Activated gamma-delta T cell (primary cell): Measurements from ENCODE around the gene RGS11.

Experiments used
- DNase-seq: peaks from one replicate; lab custom pipeline; 2025; lab: John Stamatoyannopoulos, UW
- total RNA-seq, 2 donors: gene quantifications; one replicate each; lab custom pipeline; 2026; lab: John Stamatoyannopoulos, UW

Gene RGS11
- total RNA-seq, result 0.10 to 0.35 reads per million in 2 donors

DNA sequence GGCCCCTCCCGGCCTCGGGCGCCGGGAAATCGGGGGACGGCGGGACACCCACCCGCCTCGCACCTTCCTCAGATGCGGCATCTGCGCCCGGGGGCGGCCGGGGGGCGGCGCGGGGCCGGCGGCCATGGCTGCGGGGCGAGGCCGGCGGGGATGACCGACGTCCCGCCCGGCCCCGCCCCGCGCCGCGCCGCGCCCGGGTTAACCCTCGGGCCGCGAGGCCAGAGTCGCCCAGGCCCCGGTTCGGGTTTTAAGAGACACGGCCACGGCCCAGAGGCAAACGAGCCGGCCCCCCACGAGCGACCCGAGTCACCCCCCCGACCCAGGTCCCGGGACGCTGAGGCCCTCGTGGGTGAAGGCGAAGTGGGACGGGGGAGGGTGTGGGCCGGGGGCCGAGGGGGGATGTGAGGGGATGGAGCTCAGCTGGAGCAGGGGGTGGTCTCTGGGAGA is at the start of gene RGS11:
Gene RGS11, minus strand, starts transcription at position 159 of the 447 bp plus-strand sequence. Its CDS starts 33 bp downstream, at position 126.
- no peak for DNase-seq

DNA sequence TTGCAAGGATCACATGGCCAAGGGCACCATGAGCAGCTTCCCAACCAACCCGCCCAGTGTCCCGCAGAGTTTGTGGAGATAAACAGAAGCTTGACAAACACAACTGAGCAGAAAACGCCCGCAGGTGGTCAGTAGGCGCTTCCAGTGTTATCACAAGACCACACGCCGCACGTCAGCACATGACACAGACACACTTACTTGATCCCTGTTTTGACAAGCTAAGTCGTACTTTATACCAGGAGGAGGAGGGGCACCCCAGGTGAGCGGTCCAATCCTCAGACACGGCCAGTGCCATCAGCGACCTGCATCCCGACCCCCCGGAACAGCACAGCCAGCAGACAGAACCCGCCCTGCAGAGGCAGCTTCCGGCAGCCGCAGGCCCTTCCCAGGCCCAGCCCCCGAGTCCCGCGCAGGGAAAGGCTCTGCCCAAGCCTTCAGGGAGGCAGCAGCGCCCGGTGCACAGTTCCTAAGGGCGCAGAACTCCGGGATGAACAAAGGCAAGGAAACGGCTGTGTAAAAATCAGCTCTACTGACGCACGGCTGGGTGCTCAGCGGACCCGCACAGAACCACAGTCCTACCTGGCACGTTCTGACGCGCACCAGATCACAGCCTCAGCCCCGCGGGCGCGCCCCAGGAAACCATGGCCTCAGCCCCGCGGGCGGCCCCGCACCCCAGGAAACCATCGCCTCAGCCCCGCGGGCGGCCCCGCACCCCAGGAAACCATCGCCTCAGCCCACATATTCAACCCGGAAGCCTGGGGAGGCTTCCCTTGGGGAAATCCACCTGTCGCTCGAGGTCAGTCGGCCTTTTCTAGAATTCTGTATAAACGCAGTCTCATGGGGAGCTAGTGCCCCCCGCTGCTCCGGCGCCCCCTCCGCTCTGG is 48.9 kb upstream of the RGS11 start:
- peak; percentile 82 for DNase-seq

DNA sequence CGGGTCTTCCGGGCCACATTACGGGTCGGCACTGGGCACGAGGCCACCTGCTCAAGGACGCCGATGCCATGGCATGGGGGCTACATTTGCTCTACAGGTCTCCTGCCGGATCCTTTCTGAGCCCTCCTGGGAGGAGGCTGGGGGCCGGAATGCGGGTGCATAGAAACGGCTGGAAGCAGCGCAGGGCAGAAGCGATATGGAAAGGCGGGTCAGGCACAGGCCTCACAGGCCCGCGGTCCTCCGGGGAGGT is 48.4 kb upstream of the RGS11 start:
- DNase-seq, result no peak

DNA sequence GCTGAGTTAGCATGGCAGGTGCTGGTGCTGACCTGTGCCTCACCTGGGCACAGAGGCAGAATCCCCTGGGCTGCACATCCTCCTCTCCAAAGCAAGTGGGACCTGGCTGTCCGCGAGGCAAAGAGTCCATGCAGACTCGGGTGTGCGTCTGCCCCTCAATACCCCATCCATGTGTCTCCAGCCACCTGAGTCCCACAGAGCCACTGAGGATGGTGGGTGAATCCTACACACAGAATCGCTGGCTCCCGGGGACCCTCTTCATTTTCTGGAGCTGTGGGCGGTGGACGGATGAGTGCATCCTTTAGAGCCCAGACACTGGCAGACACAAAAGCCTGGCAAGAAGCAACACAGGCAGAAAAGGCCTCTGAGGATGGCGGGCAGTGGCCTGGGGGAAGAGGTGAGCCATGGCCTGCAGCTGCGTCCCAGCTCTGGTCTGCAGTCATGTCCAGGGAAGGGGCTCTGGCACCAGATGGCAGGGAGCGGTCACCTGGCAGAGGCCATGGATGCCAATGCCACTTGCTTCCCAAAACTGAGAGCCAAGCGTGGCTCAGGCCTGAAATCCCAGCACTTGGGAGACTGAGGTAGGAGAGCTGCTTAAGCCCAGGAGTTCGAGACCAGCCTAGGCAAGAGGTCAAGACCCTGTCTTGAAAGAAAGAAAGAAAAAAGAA is 46.9 kb upstream of the RGS11 start:
- DNase-seq, result no peak

DNA sequence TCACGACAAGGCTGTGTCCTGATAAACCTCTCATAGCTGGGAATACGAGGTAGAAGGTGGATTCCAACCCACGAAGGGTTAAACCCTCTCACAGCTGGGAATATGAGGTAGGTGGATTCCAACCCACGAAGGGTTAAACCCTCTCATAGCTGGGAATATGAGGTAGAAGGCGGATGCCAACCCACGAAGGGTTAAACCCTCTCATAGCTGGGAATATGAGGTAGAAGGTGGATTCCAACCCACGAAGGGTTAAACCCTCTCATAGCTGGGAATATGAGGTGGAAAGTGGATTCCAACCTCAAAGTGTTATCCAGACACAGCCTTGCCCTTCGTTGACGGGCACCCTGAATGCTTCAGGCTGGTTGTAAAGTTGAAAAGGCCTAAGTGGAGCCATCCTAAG is 45.8 kb upstream of the RGS11 start:
- DNase-seq, result no peak

DNA sequence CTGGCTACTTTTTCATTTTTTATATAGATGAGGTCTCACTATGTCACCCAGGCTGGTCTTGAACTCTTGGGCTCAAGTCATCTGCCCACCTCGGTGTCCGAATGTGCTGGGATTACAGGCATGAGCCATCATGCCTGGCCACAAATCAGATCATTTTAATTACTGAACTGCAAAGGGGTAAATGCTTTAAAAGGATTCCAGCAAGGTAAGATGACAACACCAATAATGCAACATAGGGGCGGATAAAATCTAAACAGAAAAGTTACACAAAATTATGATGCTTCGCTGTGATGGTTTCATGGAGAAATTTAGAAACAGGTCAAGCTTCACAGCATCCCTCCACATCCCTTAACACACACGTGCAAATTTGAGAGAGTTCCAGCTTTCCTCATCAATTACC is 44.5 kb upstream of the RGS11 start:
- no peak for DNase-seq

DNA sequence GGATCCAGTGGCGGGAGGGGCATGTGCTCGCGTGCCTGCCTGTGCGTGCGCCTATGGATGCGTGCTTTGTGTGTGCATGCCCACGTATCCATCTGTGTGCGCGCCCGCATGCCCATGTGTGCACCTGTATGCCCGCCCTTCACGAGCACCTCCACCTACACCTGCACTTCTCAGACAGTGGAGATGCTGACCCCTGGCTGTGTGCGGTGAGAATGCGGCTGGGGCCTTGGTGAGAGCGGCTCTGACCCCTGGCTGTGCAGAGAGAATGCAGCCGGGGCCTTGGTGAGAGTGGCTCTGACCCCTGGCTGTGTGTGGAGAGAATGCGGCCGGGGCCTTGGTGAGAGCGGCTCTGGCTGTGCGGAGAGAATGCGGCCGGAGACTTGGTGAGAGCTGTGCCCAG is 42.9 kb upstream of the RGS11 start:
- no peak for DNase-seq

DNA sequence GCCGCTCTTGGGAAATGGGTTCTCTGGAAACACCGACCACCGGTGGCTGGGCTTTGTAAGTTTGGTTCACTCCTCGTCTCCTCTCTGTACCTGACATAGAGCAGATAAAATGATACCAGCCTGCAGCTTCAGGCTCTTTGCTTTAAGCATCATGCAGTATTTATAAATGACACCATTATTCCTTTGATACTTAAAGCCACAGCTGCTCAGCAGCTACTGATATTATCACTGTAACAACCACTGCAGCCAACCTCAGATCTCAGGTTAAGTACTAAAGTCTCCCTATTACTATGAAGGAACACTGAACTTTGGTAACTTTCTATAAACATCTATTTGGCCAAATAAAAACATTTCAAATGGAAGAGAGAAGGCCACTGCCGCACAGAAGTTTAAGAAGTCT is 41.8 kb upstream of the RGS11 start:
- DNase-seq, result no peak

DNA sequence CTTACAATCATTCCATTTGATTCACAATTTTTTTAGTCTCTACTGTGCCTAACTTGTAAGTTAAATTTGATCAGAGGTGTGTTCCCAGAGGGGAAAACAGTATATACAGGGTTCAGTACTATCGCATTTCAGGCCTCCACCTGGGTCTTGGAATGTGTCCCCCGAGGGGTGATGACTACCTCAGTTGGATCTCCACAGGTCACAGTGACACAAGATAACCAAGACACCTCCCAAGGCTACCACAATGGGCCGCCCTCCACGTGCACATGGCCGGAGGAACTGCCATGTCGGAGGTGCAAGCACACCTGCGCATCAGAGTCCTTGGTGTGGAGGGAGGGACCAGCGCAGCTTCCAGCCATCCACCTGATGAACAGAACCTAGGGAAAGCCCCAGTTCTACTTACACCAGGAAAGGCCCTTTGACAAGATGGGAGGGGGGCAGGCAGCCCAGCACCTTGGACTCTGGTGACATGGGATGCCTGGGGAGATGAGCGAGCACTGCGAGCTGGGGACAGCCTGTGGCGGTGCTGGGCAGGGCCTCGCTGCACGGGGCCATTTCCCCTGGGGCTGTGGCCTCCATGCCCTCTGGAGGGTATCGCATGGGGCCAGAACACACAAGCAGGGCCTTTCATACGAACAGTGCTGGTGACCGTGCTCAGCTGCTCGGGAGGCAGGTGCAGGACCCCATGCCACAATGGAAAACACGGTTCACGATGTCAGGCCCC is 41.2 kb upstream of the RGS11 start:
- no peak for DNase-seq

DNA sequence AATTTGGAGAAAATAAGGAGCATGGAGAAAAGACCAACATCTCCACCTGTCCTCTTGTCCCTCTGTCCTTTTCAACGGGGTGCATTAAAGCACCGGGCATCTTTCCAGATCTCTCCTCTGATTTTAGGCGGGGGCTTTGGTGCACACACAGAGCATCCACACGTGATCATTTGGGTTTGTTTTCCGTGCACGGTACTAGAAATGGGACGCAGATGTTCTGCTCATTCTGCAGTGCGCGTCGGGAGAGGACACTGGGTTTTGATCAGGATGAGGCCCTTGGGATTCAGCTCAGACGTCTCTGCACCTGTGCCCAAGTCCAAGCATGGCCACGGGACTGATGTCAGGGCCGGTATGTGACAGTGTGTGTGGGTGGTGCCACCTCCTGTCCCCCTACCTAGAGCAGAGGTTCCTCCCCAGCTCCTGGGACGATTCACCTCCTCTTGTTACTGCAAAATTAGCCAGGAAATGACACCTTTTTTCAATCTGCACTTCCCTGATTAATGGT is 39.1 kb upstream of the RGS11 start:
- no peak for DNase-seq

DNA sequence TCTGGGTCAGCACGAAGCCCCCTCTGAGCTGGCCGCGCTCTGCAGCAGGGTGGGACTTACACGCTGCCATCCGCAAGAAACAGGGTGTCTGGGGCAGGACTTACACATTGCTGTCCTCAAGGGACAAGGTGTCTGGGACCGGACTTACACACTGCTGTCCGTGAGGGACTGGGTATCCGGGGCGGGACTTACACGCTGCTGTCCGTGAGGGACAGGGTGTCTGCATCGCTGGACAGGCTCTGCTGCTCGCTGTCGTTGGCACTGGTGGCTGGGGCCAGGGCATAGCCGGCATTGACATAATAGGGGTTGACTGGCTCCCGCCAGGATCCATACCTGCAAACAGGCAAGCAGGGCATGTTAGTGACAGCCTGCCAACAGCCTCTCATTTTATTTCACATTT is 38.6 kb upstream of the RGS11 start:
- no peak for DNase-seq

DNA sequence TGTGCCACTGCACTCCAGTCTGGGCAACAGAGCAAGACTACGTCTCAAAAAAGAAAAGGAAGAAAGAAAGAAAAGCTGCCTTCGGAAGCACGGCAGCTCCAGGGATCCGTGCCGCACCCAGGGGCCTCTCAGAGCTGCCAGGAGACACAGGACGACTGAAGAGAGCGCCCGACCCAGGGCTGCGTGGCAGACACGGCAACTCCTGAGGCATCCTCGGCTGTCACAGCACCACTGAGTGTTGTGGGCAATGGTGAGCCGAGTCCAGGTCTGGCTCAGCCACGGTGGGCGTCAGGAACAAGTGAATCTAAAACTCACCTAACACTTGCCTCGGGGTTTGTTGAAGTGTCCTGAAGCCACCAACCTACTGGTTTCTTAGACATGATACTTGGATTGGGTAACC is 36.0 kb upstream of the RGS11 start:
- DNase-seq, result no peak

DNA sequence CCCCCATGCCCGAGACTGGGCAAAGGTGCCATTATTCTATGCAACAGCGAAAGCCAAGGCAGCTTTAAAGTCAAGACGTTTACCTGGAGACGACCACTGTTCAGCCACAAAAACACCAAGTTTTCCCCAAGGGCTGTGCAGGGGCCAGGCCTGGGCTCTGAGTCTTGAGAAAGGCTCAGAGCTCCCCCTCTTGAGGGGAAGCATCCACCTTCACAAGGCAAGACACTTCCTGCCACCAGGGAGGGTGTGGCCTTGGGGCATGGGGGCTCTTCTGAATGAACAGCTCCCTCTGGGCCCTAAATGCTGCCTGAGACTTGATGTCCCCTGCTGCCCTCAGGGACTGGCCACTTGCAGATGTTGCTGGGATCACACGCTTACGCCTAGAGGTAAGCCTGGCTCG is 33.7 kb upstream of the RGS11 start:
- no peak for DNase-seq

DNA sequence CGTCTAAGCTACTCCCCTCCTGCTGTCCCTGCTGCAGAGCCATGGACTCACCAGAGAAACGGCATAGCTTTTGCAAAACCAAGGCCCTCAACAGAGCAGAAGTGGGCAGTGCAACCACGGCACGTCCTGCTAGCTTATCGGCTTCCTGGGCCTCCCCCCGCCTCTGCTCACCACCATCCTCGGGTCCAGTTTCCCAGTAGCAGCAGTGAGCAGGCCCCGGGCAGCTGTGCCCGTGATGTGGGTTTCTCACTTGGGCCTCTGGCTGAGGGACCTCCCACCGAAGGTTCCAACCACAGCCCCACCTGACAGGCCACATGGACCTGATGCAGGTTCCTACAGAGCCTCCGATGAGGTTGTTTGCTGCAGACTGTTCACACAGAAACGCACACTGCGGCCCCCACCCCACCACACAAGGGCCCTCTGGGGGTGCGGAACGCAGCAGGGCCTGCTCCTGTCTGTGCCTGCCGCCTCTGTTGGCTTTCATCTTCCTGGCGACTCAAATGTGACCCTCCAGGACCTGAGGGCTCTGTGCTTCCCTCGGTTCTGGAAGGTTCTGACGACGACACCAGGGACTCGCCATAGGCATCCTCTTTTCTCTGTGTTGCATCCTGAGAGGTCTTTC is 32.1 kb upstream of the RGS11 start:
- DNase-seq, result no peak

DNA sequence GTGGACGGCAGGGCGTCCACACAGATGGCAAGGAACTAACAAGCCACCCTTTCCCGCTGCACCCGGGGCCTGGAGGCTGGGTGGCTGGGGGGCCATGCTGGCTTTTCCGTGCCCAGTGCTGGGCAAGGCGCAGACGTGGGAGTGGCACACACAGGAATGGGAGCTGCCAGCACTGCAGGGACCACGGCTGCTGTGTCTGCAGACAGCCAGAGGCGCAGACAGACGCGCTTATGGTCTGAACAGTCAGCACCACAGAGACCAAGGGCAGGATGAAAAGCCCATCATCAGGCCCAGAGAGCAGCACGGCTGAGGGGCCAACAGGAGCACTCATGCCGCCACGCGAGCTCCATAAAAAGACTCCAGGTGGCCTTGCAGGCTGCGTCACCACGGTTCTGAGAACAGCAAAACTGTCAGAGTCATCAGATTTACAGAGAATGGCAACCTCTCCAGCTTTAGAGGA is 31.2 kb upstream of the RGS11 start:
- DNase-seq, result no peak

DNA sequence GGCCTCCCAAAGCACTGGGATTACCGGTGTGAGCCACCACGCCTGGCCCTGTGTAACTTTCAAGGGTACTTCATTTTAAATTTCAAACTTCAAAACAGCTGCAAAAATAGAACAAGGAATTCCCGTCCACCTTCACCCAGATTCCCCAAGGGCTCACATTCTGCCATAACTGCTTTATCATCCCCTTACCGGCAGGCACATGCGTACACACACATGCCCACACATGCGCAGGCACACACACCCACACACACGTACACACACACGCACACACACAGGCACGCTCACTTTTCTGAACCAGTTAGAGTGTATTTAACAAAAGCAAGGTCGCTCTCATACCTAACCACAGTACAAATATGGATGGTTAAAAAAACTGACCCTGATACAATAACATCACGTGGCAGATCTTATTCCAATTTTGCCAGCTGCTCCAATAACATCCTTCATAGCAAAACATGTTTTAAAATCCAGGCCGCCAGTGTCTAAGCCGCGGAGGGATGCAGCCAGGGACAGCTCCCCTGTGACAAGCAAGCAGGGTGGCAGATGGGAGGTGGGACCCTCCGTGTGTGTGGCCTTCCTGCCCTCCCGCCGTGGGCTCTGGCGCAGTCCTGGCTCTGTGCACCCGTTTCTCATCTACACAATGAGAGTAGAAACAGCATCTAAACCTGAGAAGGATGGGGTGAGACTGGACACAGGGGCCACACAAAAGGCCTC is 30.3 kb upstream of the RGS11 start:
- DNase-seq, result no peak

DNA sequence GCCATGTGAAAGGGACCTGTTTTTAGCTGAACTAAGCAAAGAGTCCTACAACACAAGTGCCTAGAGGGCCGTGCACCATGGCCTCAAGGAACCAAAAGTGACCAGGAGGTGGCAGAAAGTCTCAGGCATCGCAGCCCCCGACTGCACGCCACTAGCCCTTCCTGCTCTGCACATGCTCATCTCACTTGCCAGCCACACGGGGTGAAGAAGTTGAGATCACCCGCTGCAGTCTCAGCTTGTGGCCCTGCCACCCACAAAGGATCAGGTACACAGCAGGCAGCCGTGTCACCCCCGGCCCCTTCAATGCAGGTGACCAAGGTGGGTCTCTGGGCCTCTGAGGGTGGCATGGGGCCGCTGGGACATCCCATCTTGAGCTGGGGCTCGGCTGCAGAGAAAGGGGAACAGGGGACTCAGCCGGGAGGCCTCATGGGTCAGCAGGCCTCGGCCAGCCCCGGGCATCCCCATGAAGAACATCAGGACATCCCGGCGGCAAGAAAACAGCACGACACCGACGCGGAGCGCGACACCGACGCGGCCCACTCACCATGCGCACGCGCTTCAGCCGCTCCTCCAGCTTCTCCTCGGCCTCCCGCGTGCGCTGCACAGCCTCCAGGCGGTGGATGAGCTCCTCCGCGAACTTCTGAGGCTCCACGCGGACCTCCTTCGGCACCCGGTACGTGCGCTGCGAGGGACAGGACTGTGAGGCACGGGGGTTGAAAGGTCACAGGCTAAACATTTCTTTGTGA is 28.2 kb upstream of the RGS11 start:
- DNase-seq, result no peak

DNA sequence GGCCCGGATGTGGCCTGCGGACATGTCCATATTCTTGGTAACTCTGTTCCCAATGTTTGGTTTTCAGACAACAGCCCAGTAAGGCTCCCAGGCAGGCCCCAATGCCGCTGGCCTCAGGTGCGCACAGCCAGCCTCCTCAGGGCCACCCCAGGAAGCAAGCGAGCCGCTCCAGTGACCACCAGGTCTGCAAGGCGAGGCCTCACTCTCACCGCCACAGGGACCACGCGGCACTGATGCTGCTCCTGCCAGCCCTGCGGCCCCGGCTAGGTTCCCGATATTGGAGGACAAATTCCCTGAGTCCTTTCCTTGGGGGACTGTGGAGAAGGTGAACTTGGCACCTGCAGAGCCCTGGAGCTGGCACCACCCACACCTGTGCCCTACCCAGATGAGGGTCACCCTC is 26.2 kb upstream of the RGS11 start:
- no peak for DNase-seq

DNA sequence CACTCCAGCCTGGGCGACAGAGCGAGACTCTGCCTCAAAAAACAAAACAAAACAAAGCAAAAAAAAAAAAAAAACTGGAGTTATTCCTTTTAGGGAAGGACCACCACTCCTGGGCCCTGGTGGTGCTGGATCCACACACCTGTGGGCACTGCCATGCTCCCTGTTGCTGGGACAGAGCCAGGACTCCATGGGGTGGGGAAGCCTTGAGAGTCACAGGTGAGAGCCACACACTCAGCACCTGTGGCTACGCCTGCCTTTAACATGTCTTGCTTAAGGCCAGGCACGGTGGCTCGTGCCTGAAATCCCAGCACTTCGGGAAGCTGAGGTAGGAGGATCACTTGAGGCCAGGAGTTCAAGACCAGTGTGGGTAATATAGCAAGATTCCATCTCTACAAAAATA is 25.5 kb upstream of the RGS11 start:
- DNase-seq, result no peak

DNA sequence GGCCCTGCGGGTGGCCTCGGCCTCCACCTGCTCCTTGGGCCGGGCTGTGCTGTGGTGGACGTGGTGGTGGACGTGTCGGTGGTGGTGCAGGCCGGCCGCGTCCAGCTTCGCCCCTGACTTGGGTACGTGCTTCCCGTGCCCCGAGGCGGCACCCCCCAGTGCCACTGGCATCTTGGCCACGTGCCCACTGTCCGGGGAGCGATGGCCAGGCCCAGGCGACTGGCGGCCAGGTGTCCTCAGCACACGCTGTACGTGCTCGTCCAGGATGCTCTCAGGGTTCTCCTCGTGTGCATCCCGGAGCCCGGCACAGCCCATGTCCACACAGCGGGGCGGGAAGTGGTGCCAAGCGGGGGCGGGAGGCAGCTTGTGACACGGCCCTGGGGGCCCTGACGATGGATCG is 22.1 kb upstream of the RGS11 start:
- no peak for DNase-seq
